Adrenal gland (tissue), 12 donors: ENCODE data around the gene STT3B. TPM values are rescaled to one million over a fixed set of nuclear protein-coding genes. Genes with fewer than 3 reads are reported as not detected.

Source experiments
- DNase-seq, 7 donors: peaks; one replicate each; pipeline ENCODE4 v3.0.0-alpha.2; 2019 to 2020
- H3K27ac ChIP-seq, 5 donors: fragments of 200-600 bp; sonication (generic) in 4 of 5; 1 replicate in 3 of 5; 2 replicates in 2 of 5; pipeline versions ENCODE4 v1.5.1 to v1.8.0; 2016 to 2020; ENCODE audit warnings: mild to moderate bottlenecking in 1 of 5
- H3K27me3 ChIP-seq: fragments of 200-600 bp; 2 replicates; pipeline ENCODE4 v1.8.0; 2021
- H3K36me3 ChIP-seq, 2 donors: fragments of 200-600 bp; replicated peaks in 1 of 2; 1 replicate in 1 of 2; 2 replicates in 1 of 2; pipeline versions ENCODE4 v1.5.1 to v1.8.0; 2018 to 2022
- H3K4me1 ChIP-seq, 2 donors: fragments of 200-600 bp; replicated peaks in 1 of 2; 1 replicate in 1 of 2; 2 replicates in 1 of 2; pipeline versions ENCODE4 v1.5.1 to v1.8.0; 2018 to 2021
- H3K4me3 ChIP-seq, 4 donors: fragments of 200-600 bp; sonication (generic) in 3 of 4; one replicate each; pipeline ENCODE4 v1.5.1; 2016 to 2018
- H3K9me3 ChIP-seq, 3 donors: fragments of 200-600 bp; sonication (generic) in 1 of 3; replicated peaks in 1 of 3; 1 replicate in 2 of 3; 2 replicates in 1 of 3; pipeline versions ENCODE4 v1.5.1 to v1.8.0; 2016 to 2021
- CTCF ChIP-seq, 6 experiments: fragments of 450-650 bp in 4 of 6; fragments of 200-600 bp in 2 of 6; sonication (generic) in 1 of 6; IDR thresholded peaks; 1 replicate in 5 of 6; 2 replicates in 1 of 6; pipeline versions ENCODE4 v1.5.1 to v1.8.0; 2016 to 2021; ENCODE audit warnings: antibody characterized with exemption in 6 of 6, mild to moderate bottlenecking in 2 of 6, moderate library complexity in 1 of 6
- POLR2A ChIP-seq, 2 donors: fragments of 450-650 bp; IDR thresholded peaks; one replicate each; pipeline ENCODE4 v1.6.1; 2017; ENCODE audit warnings: antibody characterized with exemption in 2 of 2, mild to moderate bottlenecking in 2 of 2, moderate library complexity in 1 of 2
- WGBS, 4 donors: extraction: QIAGEN DNeasy Blood & Tissue Kit in 2 of 4; methylation state at CpG; one replicate each; pipeline versions ENCODE4 v1.1.5 to v1.1.7; 2013 to 2017; 5-methylcytosine and 5-hydroxymethylcytosine counted together
- intact Hi-C, 2 donors: fragments of 100-400 bp; cut with DNase I; formaldehyde crosslinking; loops; one replicate each; pipeline versions ENCODE4 v1.14.1 to v1.15.0; 2022 to 2023
- polyA plus RNA-seq, 3 donors: library from polyadenylated mRNA; stranded (reverse); fragments of 200-250 nt in 2 of 3; fragments of 350-450 nt in 1 of 3; fragmentation: Illumina TruSeq in 1 of 3; extraction: RNeasy Lipid Tissue Mini Kit (QIAGEN cat#74804) in 1 of 3; gene quantifications; one replicate each; pipeline ENCODE4 v1.2.3, GENCODE V29; 2013 to 2014
- total RNA-seq, 9 donors: library from RNA; depleted of rRNA in 4 of 9; stranded (reverse); fragments of >200 nt in 4 of 9; fragments of 120-200 nt in 1 of 9; fragmentation: NEBNext Ultra II Directional in 1 of 9; extraction: Animal tissue kit (Norgen Biotek cat#: 25700) in 1 of 9; gene quantifications; one replicate each; pipeline versions ENCODE4 v1.1.0 to v1.2.4, GENCODE V29; 2013 to 2023
- donor health status: healthy with polysubstance abuse.
- donor health status: Bipolar disorder and iron deficiency.
- donor health status: DM: yes; HTN: yes; CAD: no.
- donor health status: DM: no; HTN: no; CAD: no.
- donor health status: DM: no; HTN: no; CAD: no.
- donor health status: DM: yes; HTN: yes; CAD: no.

The STT3B gene
- total and polyA plus RNA-seq, 12 donors, result 38.0 to 141 (median 104) TPM

- no peak overlapping the region for H3K27ac ChIP-seq
- no peaks in the 10 kb centered on the region for H3K36me3 ChIP-seq
- DNase-seq, result no peak
- TF ChIP-seq CTCF (IDR thresholded peaks at IDR 0.05) (no peak), POLR2A (IDR thresholded peaks at IDR 0.05) (no peak)
- no peaks in the 10 kb centered on the region for H3K27me3 ChIP-seq
- no peak overlapping the region for H3K4me3 ChIP-seq
- 70 to 78% (median 75%) methylated on average over 7 to 10 of the region's 10 CpGs for WGBS, 4 donors
- no peaks in the 10 kb centered on the region for H3K4me1 ChIP-seq
- intact Hi-C loops, result no loop called here
- no peaks in the 10 kb centered on the region for H3K9me3 ChIP-seq
These were observed 147.5 kb downstream of the STT3B start for GRCh38 chr3:31680072-31680870.
